ENCODE measurements around the gene LDLRAD4.

Gene LDLRAD4

GRCh38 chr18:13471198-13471845, 252.8 kb downstream of the LDLRAD4 start:
- Histone ChIP-seq H3K79me2 (ENCODE audit: insufficient read depth, low read length) (no peaks in the 10 kb centered on the region), H3F3A (ENCODE audit: insufficient read depth) (no peaks in the 10 kb centered on the region), H3K9ac (ENCODE audit: low read length) (no peak overlapping the region), H3K36me3 (ENCODE audit: low read length) (no peaks in the 10 kb centered on the region), H3K27me3 (ENCODE audit: low read length) (no peaks in the 10 kb centered on the region), H2AFZ (ENCODE audit: low read depth, low read length, severe bottlenecking) (no peak overlapping the region), H4K20me1 (ENCODE audit: low read depth, low read length) (no peaks in the 10 kb centered on the region), H3K9me3 (ENCODE audit: insufficient read depth, low read length) (no peaks in the 10 kb centered on the region), H3K4me2 (ENCODE audit: low read depth, low read length, poor library complexity, severe bottlenecking) (no peak overlapping the region), H3K4me3 (ENCODE audit: insufficient read depth, low read length, poor library complexity, severe bottlenecking) (no peak overlapping the region), H3K9me2 (replicated peaks; ENCODE audit: insufficient read depth, low read length) (no peaks in the 10 kb centered on the region), H3K27ac (ENCODE audit: low read depth, low read length) (no peak overlapping the region)
- TF ChIP-seq EZH2phosphoT487 (conservative IDR thresholded peaks at IDR 0.05; ENCODE audit: low read length), result no peak
- TF ChIP-seq CTCF (IDR thresholded peaks at IDR 0.05; ENCODE audit: insufficient read depth, low read length, poor library complexity, severe bottlenecking), result no peak

- H3F3A ChIP-seq (ENCODE audit: insufficient read depth), result no peaks in the 10 kb centered on the region
- H3K27me3 ChIP-seq (ENCODE audit: low read length), result no peaks in the 10 kb centered on the region
- no peaks in the 10 kb centered on the region for H3K79me2 ChIP-seq (ENCODE audit: insufficient read depth, low read length)
- H2AFZ ChIP-seq (ENCODE audit: low read depth, low read length, severe bottlenecking), result no peak overlapping the region
- H3K36me3 ChIP-seq (ENCODE audit: low read length), result no peaks in the 10 kb centered on the region
- H3K9ac ChIP-seq (ENCODE audit: low read length), result no peak overlapping the region
- H3K27ac ChIP-seq (ENCODE audit: low read depth, low read length), result no peak overlapping the region
- no peaks in the 10 kb centered on the region for H3K9me3 ChIP-seq (ENCODE audit: insufficient read depth, low read length)
- no peak overlapping the region for H3K4me3 ChIP-seq (ENCODE audit: insufficient read depth, low read length, poor library complexity, severe bottlenecking)
- H3K9me2 ChIP-seq (replicated peaks; ENCODE audit: insufficient read depth, low read length), result no peaks in the 10 kb centered on the region
- TF ChIP-seq CTCF (IDR thresholded peaks at IDR 0.05; ENCODE audit: insufficient read depth, low read length, poor library complexity, severe bottlenecking) (no peak), EZH2phosphoT487 (conservative IDR thresholded peaks at IDR 0.05; ENCODE audit: low read length) (no peak)
- H4K20me1 ChIP-seq (ENCODE audit: low read depth, low read length), result no peaks in the 10 kb centered on the region
- no peak overlapping the region for H3K4me2 ChIP-seq (ENCODE audit: low read depth, low read length, poor library complexity, severe bottlenecking)
These were observed 253.5 kb downstream of the LDLRAD4 start for GRCh38 chr18:13471971-13472628.

GRCh38 chr18:13473751-13474150, 255.2 kb downstream of the LDLRAD4 start:
- H3K79me2 ChIP-seq (ENCODE audit: insufficient read depth, low read length), result no peaks in the 10 kb centered on the region
- no peaks in the 10 kb centered on the region for H4K20me1 ChIP-seq (ENCODE audit: low read depth, low read length)
- TF ChIP-seq EZH2phosphoT487 (conservative IDR thresholded peaks at IDR 0.05; ENCODE audit: low read length) (no peak), CTCF (IDR thresholded peaks at IDR 0.05; ENCODE audit: insufficient read depth, low read length, poor library complexity, severe bottlenecking) (no peak)
- no peaks in the 10 kb centered on the region for H3K36me3 ChIP-seq (ENCODE audit: low read length)
- no peak overlapping the region for H3K4me3 ChIP-seq (ENCODE audit: insufficient read depth, low read length, poor library complexity, severe bottlenecking)
- no peaks in the 10 kb centered on the region for H3K9me3 ChIP-seq (ENCODE audit: insufficient read depth, low read length)
- no peaks in the 10 kb centered on the region for H3K27me3 ChIP-seq (ENCODE audit: low read length)
- no peak overlapping the region for H3K27ac ChIP-seq (ENCODE audit: low read depth, low read length)
- no peaks in the 10 kb centered on the region for H3K9me2 ChIP-seq (replicated peaks; ENCODE audit: insufficient read depth, low read length)
- H2AFZ ChIP-seq (ENCODE audit: low read depth, low read length, severe bottlenecking), result no peak overlapping the region
- H3K4me2 ChIP-seq (ENCODE audit: low read depth, low read length, poor library complexity, severe bottlenecking), result no peak overlapping the region
- no peaks in the 10 kb centered on the region for H3F3A ChIP-seq (ENCODE audit: insufficient read depth)
- no peak overlapping the region for H3K9ac ChIP-seq (ENCODE audit: low read length)

All from SU-DHL-6 (cell line).